Activated T-cell treated with anti-CD3 and anti-CD28 coated beads, Interleukin-2, amount 50 U/mL, for 4 hours (primary cell): ENCODE data around the gene SSC5D. TPM values are rescaled to one million over a fixed set of nuclear protein-coding genes. Genes with fewer than 3 reads are reported as not detected.
"Not testable (repeated sequence)": the region's sequence is repeated elsewhere in the genome, so short reads cannot be mapped to it uniquely, and the experiment has no call there.

Experiments
- ATAC-seq, 2 donors: fragments of 200-7000 bp; cut with Tn5 transposase; one replicate each; pipeline ENCODE4 v1.10.0; 2021
- DNase-seq: peaks from one replicate; pipeline ENCODE4 v3.0.0-alpha.2; 2020
- H3K27me3 Mint-ChIP-seq: one replicate; pipeline ENCODE4 v1.8.0; 2021; ENCODE audit warnings: low read depth, mixed read lengths
- H3K36me3 Mint-ChIP-seq: one replicate; pipeline ENCODE4 v1.8.0; 2022; ENCODE audit warnings: mixed read lengths; ENCODE audit not compliant: insufficient read depth
- H3K4me1 Mint-ChIP-seq: one replicate; pipeline ENCODE4 v1.8.0; 2021; ENCODE audit warnings: low read depth, mixed read lengths
- H3K4me3 Mint-ChIP-seq: one replicate; pipeline ENCODE4 v1.8.0; 2021; ENCODE audit warnings: mild to moderate bottlenecking, moderate library complexity, mixed read lengths
- H3K9me3 Mint-ChIP-seq: one replicate; pipeline ENCODE4 v1.8.0; 2021; ENCODE audit warnings: mixed read lengths
- total RNA-seq, 3 donors: library from RNA; stranded (reverse); gene quantifications; one replicate each; pipeline ENCODE4 v1.2.1, GENCODE V29; 2021

Gene SSC5D
- total RNA-seq, 3 donors from 2014 or later: 0.29 to 0.66 (median 0.38) TPM

DNA sequence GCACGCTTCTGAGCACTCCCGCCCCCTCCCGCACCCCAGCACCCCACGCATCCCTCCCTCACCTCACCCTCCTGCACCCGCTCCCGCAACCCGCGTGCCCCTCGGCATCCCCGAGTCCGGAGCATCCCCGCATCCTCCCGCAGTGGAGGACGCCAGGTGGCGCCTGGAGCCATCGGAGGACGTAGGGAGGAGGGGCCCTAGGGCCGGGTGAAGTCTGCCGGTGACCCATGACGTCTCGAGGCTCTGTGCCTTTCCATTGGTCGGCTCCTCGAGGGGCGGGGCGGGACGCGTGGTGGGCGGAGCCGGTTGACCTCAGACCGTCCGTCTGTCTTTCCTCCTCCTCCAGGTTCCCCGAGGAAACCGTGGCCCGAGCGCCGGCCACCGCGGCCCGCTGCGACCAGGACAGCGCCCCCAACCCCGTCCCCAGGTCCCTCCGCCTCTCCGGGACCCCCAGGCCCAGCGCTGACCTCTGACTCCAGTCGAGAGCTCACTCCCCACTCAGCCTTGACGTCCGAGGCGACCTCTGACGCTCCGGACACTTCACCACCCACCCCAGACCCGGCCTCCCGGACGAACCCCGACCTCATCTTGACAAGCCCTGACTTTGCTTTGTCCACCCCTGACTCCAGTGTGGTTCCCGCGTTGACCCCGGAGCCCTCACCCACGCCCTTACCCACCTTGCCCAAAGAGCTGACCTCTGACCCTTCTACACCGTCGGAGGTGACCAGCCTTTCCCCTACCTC lies 28.8 kb downstream of the SSC5D start:
- DNase-seq (peak; percentile 89), ATAC-seq (peak; percentile 100)
- H3K4me3 Mint-ChIP-seq: peak overlapping the region; percentile 44
- H3K36me3 Mint-ChIP-seq: no peaks in the 10 kb centered on the region
- no peaks in the 10 kb centered on the region for H3K9me3 Mint-ChIP-seq
- H3K27me3 Mint-ChIP-seq: peaks cover 4% of the 10 kb centered on the region
- peaks cover 5% of the 10 kb centered on the region for H3K4me1 Mint-ChIP-seq

- no peak overlapping the region for H3K4me3 Mint-ChIP-seq
- H3K9me3 Mint-ChIP-seq: no peaks in the 10 kb centered on the region
- H3K36me3 Mint-ChIP-seq: no peaks in the 10 kb centered on the region
- DNase-seq: no peak
- peaks cover 5% of the 10 kb centered on the region for H3K4me1 Mint-ChIP-seq
- ATAC-seq: no peak
- H3K27me3 Mint-ChIP-seq: peaks cover 2% of the 10 kb centered on the region
Observed at GRCh38 chr19:55519451-55520311, 31.4 kb downstream of the SSC5D start.

GRCh38 chr19:55520691-55521292 lies 32.6 kb downstream of the SSC5D start:
- Mint-ChIP-seq H3K36me3 (no peaks in the 10 kb centered on the region), H3K9me3 (no peaks in the 10 kb centered on the region), H3K4me3 (no peak overlapping the region), H3K4me1 (peaks cover 5% of the 10 kb centered on the region), H3K27me3 (peaks cover 2% of the 10 kb centered on the region)
- DNase-seq (no peak), ATAC-seq (no peak)

GRCh38 chr19:55525289-55526101 lies 37.3 kb downstream of the SSC5D start:
- Mint-ChIP-seq H3K36me3 (no peaks in the 10 kb centered on the region), H3K4me3 (no peak overlapping the region), H3K4me1 (no peaks in the 10 kb centered on the region), H3K27me3 (peaks cover 2% of the 10 kb centered on the region), H3K9me3 (no peaks in the 10 kb centered on the region)
- no peak for DNase-seq
- ATAC-seq: no peak

DNA sequence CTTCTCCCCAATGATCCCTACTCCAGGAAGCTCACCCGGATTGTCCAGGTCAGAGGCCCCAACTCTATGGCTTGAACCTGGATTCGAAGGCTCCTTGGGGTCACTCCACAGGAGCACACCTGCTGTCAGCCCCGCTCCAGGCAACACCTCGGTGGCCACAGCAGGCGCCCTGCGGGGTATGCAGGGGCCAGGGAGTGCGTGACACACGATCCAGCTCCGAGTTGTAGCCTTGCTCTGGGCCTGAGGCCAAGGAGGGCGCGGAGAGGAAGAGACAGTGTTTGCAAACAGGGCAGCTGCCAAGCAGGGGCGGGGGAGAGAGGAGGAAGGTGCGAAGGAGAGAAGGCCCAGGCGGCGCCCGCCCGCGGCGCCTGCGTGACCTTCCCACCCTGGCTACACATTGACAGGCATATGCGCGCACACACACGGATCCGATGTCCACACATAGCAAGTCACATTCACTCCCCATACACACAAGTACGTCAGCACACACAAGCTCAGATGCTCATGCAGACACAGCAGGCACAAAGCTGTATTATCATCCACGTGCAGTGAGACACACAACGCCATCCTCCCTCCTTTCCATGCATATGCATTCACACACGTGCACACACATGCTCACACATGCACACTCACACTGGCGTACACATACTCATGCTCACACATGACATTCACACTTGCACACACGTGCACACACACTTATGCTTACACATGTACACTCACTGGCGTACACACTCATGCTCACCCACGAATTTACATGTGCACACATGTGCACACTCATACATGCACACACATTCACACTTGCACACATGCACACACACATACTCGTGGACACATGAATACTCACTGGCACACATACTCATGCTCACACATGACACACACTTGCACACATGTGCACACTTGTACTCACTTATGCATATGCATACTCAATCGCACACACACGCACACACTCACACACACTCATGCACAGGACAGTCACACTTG lies 38.3 kb downstream of the SSC5D start:
- H3K36me3 Mint-ChIP-seq: no peaks in the 10 kb centered on the region
- no peak for DNase-seq
- H3K4me1 Mint-ChIP-seq: no peaks in the 10 kb centered on the region
- ATAC-seq: no peak
- no peaks in the 10 kb centered on the region for H3K9me3 Mint-ChIP-seq
- H3K27me3 Mint-ChIP-seq: peaks cover 2% of the 10 kb centered on the region
- no peak overlapping the region for H3K4me3 Mint-ChIP-seq

DNA sequence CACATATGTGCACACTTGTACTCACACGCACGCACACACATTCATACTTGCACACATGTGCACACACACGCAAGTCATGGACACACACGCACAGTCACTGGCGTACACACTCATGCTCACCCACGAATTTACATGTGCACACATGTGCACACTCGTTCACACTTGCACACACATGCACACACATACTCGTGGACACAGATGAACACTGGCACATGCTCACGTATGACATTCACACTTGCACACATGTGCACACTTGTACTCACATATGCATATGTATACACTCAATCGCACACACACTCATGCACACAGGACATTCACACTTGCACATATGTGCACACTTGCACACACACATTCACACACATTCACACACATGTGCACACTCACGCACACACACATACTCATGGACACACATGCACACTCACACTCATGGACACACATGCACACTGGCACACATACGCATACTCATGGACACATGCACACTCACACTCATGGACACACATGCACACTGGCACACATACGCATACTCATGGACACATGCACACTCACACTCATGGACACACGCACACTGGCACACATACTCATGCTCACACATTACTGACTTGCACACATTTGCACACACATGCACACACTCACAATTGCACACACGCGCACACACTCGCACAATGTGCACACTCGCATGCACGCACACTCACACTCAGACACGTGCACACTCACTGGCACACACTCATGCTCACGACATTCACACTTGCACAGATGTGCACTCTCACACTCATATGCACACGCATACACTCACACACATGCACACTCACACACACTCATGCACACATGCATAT lies 39.2 kb downstream of the SSC5D start:
- DNase-seq: no peak
- no peak overlapping the region for H3K4me3 Mint-ChIP-seq
- no peaks in the 10 kb centered on the region for H3K4me1 Mint-ChIP-seq
- ATAC-seq: no peak
- H3K9me3 Mint-ChIP-seq: no peaks in the 10 kb centered on the region
- H3K27me3 Mint-ChIP-seq: peaks cover 2% of the 10 kb centered on the region
- H3K36me3 Mint-ChIP-seq: no peaks in the 10 kb centered on the region

GRCh38 chr19:55528030-55528803 lies 40.0 kb downstream of the SSC5D start:
- H3K9me3 Mint-ChIP-seq: no peaks in the 10 kb centered on the region
- ATAC-seq: no peak
- peaks cover 2% of the 10 kb centered on the region for H3K27me3 Mint-ChIP-seq
- DNase-seq: no peak
- no peaks in the 10 kb centered on the region for H3K4me1 Mint-ChIP-seq
- H3K36me3 Mint-ChIP-seq: no peaks in the 10 kb centered on the region
- no peak overlapping the region for H3K4me3 Mint-ChIP-seq

GRCh38 chr19:55529636-55530234 lies 41.5 kb downstream of the SSC5D start:
- Mint-ChIP-seq H3K9me3 (no peaks in the 10 kb centered on the region), H3K4me1 (no peaks in the 10 kb centered on the region), H3K4me3 (no peak overlapping the region), H3K36me3 (no peaks in the 10 kb centered on the region), H3K27me3 (no peaks in the 10 kb centered on the region)
- DNase-seq (no peak), ATAC-seq (no peak)

DNA sequence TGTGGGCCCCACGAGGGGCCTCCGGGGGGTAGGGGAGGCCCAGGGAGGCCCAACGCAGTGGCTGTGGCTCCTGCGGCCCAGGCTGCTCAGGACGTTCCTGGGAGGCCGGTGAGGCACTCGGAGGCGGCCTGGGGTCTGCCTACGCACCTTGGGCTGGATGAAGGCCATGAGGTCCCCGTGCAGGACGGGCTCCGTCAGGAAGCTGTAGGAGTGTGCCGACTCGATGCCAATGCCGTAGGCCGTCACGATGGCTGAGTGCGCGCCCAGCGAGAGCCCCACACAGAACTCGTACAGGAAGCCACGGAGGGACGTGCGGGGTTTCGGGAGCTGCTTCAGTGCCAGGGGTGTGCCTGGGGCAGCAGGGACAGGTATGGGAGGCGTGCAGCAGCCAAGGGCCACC lies 42.8 kb downstream of the SSC5D start:
- no peak for ATAC-seq

GRCh38 chr19:55534280-55534679 lies 46.0 kb downstream of the SSC5D start:
- not testable (repeated sequence) for H3K4me3 Mint-ChIP-seq, H3K36me3 Mint-ChIP-seq, DNase-seq, ATAC-seq, H3K9me3 Mint-ChIP-seq, H3K4me1 Mint-ChIP-seq, H3K27me3 Mint-ChIP-seq

More for the DNA sequence above, 42.8 kb downstream of the SSC5D start:
- no peak overlapping the region for H3K4me3 Mint-ChIP-seq
- H3K36me3 Mint-ChIP-seq: no peaks in the 10 kb centered on the region
- H3K27me3 Mint-ChIP-seq: no peaks in the 10 kb centered on the region
- H3K4me1 Mint-ChIP-seq: no peaks in the 10 kb centered on the region
- DNase-seq: no peak
- H3K9me3 Mint-ChIP-seq: no peaks in the 10 kb centered on the region

GRCh38 chr19:55535173-55535964 lies 47.1 kb downstream of the SSC5D start:
- no peak for DNase-seq
- Mint-ChIP-seq H3K9me3 (no peaks in the 10 kb centered on the region), H3K4me3 (no peak overlapping the region), H3K4me1 (no peaks in the 10 kb centered on the region), H3K36me3 (no peaks in the 10 kb centered on the region), H3K27me3 (no peaks in the 10 kb centered on the region)
- ATAC-seq: no peak
